HG02943 (cell line): Measurements from ENCODE around the gene HEG1.
"Not testable (repeated sequence)": the region's sequence is repeated elsewhere in the genome, so short reads cannot be mapped to it uniquely, and the experiment has no call there.

Source experiments
- ATAC-seq: cut with Tn5 transposase; IDR thresholded peaks from one replicate; pipeline ENCODE4 v1.9.1; 2021; ENCODE audit warnings: mild to moderate bottlenecking, low read depth, moderate library complexity; ENCODE audit not compliant: unreplicated experiment

HEG1 gene

DNA sequence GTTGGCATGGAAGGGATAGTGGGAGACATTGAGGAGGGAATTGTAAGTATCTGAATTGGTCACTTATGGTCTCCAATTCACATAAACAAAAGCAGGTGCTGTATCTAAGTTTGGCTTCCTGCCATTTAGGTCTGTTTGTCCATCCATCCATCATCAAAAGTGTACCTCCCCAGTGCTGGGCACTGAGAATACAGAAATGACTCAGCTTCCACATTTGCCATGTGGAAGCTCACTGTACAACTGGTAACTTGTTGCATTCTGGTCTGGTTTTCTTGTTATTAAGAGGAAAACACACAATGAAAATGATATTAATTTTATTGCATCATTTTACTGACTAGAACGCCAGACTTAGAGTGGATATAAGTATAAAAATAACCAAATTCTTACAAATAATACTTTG lies 90.4 kb downstream of the HEG1 start:
- ATAC-seq = no peak

DNA sequence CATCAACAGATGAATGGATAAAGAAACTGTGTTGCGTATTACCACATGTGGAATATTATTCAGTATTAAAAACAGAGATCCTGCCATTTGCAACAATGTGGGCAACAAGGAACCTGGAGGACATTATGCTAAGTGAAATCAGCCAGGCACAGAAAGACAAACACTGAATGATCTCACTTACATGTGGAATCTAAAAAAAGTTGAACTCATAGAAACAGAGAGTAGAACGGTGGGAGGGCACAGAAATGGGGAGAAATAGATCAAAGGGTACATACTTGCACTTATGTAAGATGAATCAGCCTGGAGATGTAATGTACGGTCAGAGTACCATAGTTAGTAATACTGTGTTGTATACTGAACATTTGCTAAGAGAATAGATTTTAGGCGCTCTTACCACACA lies 91.4 kb downstream of the HEG1 start:
- no peak for ATAC-seq

DNA sequence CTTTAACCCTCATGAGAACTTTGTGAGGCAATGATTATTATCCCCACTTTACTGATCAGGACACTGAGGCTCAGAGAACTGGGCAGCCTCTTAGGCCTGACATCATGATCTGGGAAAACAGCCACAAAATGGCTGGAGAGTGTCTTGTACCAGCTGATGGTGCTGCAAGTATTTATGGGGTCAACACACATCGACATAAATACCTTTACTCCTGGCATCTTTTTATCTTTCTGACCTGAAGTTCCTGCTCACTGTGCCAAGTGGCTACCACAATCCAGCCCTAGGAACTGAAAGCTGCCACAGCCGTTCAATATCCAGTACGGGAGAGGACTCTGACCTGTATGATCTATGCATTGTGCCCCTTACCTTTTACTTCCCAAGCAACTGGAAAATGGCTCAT lies 92.0 kb downstream of the HEG1 start:
- no peak for ATAC-seq

DNA sequence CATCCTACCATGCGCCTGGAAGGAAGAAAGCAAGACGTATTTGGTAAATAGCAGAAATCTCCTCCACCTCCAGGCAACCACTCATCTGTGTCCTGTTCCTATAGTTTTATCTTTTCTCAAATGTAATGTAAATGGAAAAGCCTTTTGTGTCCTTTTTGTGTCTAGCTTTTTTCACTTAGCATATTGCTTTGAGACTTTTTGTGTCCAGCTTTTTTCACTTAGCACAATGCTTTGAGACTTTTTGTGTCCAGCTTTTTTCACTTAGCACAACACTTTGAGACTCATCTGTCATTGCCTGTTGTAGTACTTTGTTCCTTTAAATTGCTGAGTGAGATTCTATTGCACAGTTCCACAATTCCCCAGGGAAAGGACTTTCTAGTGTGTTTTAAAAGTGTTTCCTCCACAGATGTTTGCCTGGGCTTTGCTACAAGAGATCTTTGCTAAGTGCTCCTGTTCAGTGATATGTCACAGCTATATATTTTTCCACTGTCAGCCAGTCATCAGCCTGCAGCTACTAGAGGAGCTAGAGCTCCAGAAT lies 93.3 kb downstream of the HEG1 start:
- no peak for ATAC-seq

DNA sequence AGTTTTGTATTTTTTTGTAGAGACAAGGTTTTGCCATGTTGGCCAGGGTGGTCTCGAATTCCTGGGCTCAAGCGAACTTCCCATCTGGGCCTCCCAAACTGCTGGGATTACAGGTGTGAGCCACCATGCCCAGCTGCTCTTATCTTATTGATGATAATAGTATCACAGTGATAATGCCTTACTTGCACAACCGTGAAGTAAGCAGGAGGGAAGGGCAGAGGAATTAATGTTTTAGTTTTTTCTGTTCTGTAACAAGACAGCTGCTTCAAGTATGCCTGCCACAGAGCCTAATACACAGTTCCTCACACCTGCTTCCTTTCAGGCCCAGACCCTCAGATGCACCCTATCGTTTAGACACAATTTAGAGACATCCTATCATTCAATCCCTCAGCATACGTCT lies 95.1 kb downstream of the HEG1 start:
- no peak for ATAC-seq

DNA sequence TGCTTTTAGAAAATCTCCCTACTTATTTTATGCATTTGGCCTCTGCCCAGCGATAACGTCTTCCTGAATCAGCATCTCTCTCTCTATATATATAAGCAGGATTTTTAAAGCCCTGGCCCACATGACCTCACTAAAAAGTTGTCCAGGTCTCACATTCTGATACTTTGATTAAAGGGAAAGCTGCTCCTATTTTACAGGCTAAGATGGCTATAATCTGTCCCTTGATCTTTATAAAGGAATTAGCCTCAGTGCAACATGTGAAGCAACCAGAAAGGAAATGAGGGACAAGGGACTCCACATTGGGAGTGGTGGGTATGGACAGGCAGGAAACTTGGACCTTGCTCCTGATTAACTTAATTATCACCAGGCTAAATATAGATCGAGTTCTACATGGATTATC lies 95.7 kb downstream of the HEG1 start:
- ATAC-seq = no peak

DNA sequence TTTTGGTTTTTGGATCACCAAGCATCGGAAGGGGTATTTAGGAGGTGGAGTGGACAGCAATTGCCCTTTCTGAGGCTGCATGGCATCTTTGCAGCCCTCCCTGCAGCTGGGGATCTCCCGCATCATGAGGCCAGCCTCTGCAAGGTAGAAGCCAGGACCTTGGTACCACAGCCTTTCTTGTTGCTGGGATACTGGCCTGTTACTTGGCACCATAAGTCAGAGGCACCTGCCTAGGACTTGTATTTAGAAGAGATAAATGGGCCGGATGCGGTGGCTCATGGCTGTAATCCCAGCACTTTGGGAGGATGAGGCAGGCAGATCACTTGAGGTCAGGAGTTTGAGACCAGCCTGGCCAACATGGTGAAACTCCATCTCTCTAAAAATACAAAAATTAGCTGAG lies 97.8 kb downstream of the HEG1 start:
- ATAC-seq = not testable (repeated sequence)

DNA sequence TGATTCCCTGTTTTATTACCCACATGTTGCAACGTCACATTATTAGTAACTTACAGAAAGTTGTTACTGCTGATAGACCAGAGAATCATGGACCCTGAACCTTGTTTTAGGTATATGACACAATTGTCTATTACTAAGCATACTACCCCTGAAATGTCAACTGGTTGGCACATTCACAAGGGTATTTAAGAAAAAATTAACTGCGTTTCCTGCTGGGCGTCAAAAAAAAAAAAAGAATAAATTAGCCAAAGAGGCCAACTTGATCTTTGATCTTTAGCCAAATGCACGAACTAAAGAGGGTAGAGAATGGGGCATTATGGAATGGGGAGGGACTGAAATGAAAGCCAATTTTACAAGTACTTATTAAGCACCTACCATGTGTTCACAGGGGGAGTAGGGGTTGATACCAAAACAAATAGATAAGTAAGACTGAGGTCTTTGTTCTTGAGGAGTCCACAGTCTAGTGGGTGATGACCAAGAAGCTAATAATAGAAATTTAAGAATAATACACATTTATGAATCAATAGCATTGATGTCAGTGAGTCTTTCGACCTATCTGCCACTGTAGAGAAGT lies 103.4 kb downstream of the HEG1 start:
- no peak for ATAC-seq

DNA sequence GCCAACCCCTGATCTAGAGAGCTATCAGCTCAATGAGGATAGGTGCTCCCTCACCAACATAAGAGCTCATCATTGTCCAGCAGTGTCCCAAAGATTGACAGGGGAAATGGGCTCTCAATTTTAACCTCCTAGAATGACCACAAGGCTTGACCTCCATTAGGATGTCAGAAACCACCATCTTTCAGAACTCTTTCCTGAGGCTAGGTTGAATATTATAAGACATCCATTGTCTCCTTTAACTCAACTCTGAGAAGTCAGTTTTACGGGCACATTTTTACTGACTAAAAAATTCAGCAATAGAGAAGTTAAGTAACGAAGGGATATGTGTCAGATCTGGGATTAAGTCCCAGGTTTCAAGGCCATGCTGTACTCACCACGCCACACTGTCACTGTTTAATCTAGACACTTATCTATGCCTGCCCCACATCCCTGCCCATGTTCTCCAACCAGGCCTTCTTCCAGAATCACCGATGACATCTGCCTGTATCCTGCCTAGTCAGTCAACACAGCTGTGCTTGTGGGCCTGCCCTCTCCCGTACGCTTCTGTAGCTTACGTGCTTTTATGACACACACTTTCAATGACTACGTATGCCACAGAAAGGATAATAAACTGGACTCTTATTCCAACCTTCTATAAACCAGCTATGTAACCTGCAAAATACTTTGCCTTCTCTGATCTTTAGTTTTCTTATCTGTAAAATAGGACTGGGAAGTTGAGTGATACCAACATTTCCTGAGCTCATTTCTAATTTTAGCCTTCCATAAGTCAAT lies 104.1 kb downstream of the HEG1 start:
- no peak for ATAC-seq

DNA sequence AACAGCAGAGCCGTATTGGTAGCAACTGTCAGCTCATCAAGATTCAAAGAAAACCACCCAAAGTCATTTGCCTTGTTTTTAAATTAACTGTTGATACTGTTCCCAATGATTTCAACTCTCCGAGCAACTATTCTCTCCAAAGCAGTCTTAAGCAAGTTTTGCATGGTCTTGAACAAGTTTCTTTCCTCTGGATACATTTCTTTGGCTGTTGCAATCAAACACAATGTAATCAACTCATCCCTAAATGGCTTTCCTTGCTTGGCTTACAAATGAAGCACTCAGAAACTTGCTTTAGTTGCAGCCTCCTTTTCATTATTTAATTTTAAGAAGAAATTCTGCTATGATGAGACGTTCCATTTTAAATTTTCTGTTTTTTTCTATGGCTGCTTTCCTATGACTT lies 105.8 kb downstream of the HEG1 start:
- no peak for ATAC-seq

DNA sequence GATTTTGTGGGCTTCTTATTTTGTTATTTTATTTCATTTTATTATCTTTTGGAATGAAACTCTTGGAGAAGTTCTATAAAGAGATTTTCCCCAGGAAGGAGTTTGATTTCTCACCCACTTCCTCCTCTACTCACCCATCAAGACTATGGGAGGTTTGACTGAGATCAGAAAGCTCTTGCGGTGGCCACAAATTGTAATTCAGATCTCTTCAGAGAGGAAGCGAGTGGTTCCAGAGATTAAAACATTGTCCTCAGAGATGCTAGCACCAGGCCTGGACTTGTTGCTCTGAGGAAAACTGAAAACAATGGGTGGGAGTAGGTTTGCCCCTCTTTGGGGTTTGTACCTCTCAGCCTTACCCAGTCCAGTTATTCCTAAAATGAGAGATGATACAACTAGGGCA lies 113.2 kb downstream of the HEG1 start:
- no peak for ATAC-seq

DNA sequence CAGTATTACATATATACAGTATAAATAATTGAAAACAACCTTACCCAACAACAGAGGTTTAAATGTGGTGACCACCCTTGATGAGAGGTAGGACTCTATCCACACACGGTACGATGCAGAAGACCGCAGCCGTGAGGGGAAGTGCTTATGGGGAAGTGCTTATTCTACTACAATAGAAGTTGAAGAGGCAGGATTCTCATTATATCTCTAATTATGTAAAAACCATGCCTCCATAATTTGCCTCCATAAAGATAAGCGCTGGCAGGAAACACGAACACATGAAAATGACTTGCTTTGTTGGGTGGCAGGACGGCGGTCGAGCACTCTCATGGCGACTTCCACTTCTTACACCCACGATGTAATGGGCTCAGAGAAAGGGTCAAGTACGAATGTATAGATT lies 114.0 kb downstream of the HEG1 start:
- ATAC-seq = no peak

DNA sequence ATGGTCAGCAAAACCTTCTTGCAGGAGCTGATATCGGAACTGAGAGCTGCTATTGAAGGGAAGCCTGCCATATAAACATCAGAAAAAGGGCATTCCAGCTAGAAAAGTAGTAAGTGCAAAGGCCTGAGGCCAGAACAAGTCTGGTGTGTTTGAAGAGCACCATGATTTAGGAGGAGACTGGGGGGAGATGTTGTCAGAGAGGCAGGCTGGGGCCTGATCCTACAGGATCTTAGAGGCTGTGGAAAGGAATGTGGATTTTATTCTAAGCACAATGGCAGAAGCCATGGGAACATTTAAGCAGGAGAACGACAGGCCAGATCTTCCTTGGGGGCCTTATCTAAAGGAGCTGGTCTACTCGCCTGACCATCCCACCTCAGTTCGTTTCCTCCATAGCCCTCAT lies 116.1 kb downstream of the HEG1 start:
- ATAC-seq = no peak

DNA sequence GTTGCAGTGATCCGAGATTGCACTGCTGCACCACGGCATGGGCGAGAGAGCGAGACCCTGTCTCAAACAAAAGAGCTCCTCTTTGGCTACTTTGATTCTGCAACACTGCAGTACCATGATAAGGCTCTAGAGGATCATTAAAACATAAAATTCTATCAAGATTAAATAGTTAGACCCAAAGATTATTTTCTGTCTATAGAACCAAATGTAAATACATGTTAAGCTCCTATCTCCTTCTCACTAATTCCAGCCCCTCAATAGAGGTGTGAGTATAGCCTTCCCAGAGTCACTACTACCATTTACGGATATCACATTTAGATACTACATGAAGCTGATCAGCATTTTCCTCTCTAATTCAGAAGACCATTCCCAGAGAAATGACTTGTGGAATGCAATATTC lies 116.9 kb downstream of the HEG1 start:
- ATAC-seq = no peak

DNA sequence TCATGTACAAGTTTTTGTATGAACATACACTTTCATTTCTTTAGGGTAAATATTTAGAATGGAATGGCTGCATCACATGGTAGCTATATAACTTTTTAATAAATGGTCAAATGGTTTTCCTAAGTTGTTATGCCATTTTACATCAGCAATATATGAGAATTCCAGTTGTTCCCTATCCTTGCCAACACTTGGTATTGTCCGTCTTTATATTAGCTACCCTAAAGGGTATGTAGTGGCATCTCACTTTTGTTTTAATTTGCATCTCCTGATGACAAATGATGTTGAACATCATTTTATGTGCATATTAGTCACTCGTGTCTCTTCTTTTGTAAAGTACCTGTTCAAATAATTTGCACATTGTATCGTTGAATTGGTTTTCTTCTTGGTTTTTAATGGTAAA lies 118.7 kb downstream of the HEG1 start:
- no peak for ATAC-seq

DNA sequence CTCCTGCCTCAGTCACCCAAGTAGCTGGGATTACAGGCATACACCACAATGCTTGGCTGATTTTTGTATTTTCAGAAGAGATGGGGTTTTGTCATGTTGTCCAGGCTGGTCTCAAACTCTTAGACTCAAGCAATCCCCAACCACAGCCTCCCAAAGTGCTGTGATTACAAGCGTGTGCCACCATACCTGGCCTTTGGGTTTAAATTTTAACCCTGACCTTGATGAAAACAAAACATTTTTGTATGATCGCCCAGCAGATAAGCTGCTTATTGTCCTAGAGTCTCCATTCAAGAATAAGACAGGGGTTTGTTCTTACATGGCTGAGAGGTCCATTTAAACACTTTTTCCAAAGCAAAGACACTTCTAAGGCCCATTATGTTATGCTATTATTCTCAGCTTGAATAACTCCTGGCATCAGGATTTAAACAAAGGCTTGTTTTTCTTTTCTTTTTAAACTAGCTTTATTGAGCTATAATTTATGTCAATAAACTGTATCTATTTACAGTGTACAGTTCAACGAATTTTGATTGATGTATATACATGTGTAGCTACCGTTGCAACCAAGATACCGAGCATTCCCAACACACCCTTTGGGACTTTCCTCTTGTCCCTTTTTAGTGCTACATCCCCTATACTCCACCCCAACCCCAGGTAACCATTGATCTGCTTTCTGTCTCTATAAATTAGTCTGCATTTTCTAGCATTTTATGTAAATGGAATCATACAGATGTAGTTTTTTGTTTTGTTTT lies 119.8 kb downstream of the HEG1 start:
- ATAC-seq = no peak

DNA sequence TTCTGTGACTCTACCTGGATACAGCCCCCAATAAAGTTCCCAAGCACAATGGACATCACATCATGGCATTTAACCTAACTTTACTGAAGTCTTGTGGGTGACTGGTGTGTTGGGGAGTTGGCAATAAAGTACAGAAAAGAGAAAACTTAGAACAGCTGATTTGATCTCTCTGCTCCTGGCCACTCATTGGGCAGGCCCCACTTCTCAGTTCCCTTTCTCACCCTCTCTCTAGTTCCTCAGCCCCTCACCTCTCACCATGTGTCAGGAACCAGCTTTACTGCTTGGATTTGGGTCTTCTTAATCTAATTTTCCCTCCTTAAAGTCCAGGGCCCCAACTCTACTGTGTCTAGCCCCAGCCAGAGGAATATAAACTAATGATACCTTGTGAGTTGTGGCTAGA lies 120.5 kb downstream of the HEG1 start:
- no peak for ATAC-seq

DNA sequence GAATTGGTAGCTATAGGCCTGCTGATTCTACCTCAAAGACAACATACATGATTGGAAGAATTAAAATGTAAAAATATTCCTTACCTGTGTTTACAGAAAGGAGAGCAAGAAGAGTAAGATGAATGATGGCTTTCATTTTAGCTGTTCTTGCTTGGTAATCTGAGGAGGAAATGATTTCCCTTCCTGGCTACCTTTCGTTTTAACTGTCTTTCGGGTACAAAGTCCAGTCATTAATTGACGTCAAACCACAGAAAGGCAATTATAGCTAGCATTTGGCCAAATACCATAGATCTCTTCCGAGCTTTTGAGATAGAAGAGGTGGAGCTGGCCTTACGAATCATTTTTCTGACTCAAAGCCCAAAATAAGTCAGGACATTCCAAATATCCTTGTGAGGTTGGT lies 121.2 kb downstream of the HEG1 start, which contains the start of gene MUC13:
TSS of gene MUC13 (minus strand) at position 175 of the 400 bp plus-strand sequence. CDS start at position 136, 39 bp downstream.
- ATAC-seq = no peak

DNA sequence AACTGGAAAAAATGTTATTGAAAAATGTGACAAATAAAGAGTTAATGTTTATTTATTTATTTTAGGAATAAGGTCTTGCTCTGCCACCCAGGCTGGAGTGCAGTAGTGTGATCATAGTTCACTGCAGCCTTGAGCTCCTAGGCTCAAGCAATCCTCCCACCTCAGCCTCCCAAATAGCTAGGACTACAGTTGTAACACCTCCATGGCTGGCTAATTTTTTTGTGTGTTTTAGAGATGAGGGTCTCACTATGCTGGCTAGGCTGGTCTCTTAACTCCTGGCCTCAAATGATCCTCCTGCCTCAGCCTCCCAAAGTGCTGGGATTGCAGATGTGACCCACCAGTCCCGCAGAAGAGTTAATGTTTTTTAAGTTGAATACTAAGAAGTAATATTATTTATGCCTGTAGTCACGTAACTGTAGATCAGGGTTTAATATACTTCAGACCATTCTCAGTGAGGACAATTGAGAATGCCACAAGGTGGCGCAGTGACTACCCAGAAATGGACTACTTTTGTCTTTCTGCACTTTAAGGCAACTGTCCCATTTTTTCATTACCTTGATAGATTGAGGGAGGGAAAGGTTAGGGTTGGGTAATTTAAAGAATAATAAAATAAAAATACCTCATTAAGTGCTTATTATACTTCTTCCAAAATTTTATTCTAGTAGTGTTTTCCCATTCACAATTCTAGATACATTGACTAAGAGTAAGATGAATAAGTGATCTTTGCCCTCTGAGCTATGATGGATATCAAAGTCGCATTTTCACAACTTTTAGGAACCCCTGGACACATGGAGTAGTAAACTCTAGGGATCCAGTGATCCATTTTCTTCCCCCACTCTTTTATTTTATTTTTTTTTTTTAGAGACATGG lies 127.2 kb downstream of the HEG1 start:
- ATAC-seq = no peak

DNA sequence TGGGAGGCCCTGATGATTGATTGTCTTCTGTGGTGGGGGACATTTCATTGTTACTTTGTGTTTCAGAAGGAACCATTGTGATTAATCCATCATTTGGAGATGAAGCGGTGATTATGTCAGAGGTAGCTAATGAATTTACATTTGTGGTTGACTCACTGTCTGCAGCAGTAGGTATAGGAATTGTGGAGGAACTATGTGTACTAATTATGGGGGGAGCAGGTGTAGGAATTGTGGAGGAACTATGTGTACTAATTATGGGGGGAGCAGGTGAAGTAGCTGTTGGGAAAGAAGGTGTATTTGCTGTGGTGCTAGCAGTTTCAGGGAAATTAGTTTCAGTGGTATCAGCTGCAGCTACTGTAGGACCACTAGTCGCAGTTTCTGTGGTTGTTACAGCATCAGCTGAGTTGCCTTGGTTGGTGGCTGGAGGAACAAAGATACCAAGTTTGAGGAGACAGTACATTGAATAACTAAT lies 128.2 kb downstream of the HEG1 start:
- ATAC-seq = no peak
